SK-N-SH (cell line): ENCODE measurements around the gene B4GALNT3. TPM values are rescaled to one million over a fixed set of nuclear protein-coding genes. Genes with fewer than 3 reads are reported as not detected.

Experiments
- CTCF ChIA-PET: fragments of 300-600, 350-600 bp; formaldehyde crosslinking; extraction: SDS; loops from one replicate; lab custom pipeline; 2021; lab: Yijun Ruan, JAX
- POLR2A ChIA-PET: fragments of 350-600 bp; sonication (Branson Sonifier 250); formaldehyde crosslinking; extraction: SDS; loops from one replicate; lab custom pipeline; 2020; ENCODE audit warnings: antibody characterized with exemption, inconsistent platforms; lab: Yijun Ruan, JAX
- DNase-seq: peaks from one replicate; pipeline ENCODE4 v3.0.0; 2012
- H2AFZ ChIP-seq: fragments of 200-600 bp; sonication (generic); 2 replicates; pipeline ENCODE4 v1.8.1; 2016; ENCODE audit warnings: antibody characterized with exemption, mild to moderate bottlenecking, low read depth
- H3F3A ChIP-seq: fragments of 200-600 bp; sonication (generic); replicated peaks from 2 replicates; pipeline ENCODE3; 2016; ENCODE audit warnings: antibody characterized with exemption, mild to moderate bottlenecking; ENCODE audit not compliant: insufficient read depth
- H3K27ac ChIP-seq, 2 experiments: fragments of 200-500 bp in 1 of 2; fragments of 200-600 bp in 1 of 2; sonication (Bioruptor generic) in 1 of 2; sonication (generic), shearing (Covaris generic) in 1 of 2; 2 replicates each; pipeline versions ENCODE4 v1.5.1 to v1.6.1; 2014 to 2016; ENCODE audit warnings: low read depth in 2 of 2, inconsistent platforms in 1 of 2, low read length in 1 of 2, mild to moderate bottlenecking in 1 of 2, mixed read lengths in 1 of 2
- H3K27me3 ChIP-seq: fragments of 200-600 bp; sonication (generic), shearing (Covaris generic); 2 replicates; pipeline ENCODE4 v1.6.1; 2016; ENCODE audit warnings: mixed run types; ENCODE audit not compliant: insufficient read depth
- H3K36me3 ChIP-seq, 2 experiments: fragments of 200-500 bp in 1 of 2; fragments of 200-600 bp in 1 of 2; sonication (Bioruptor generic) in 1 of 2; sonication (generic) in 1 of 2; replicated peaks in 1 of 2; 2 replicates each; pipeline versions ENCODE3 to v1.5.1; 2014 to 2016; ENCODE audit warnings: low read length in 1 of 2, mild to moderate bottlenecking in 1 of 2; ENCODE audit not compliant: insufficient read depth in 2 of 2, control insufficient read depth in 1 of 2
- H3K4me1 ChIP-seq, 2 experiments: fragments of 200-500 bp in 1 of 2; fragments of 200-600 bp in 1 of 2; sonication (Bioruptor generic) in 1 of 2; sonication (generic), shearing (Covaris generic) in 1 of 2; 2 replicates each; pipeline versions ENCODE4 v1.5.1 to v1.6.1; 2014 to 2016; ENCODE audit warnings: low read depth in 1 of 2, low read length in 1 of 2, mixed run types in 1 of 2; ENCODE audit not compliant: insufficient read depth in 2 of 2, control insufficient read depth in 1 of 2
- H3K4me2 ChIP-seq: fragments of 200-600 bp; sonication (generic), shearing (Covaris generic); 2 replicates; pipeline ENCODE4 v1.6.1; 2017; ENCODE audit warnings: mixed run types
- H3K4me3 ChIP-seq, 2 experiments: fragments of 200-500 bp in 1 of 2; fragments of 200-600 bp in 1 of 2; sonication (Bioruptor generic) in 1 of 2; sonication (generic), shearing (Covaris generic) in 1 of 2; 2 replicates each; pipeline versions ENCODE4 v1.5.1 to v1.8.1; 2014 to 2016; ENCODE audit warnings: low read depth in 2 of 2, inconsistent platforms in 1 of 2, low read length in 1 of 2, mild to moderate bottlenecking in 1 of 2, mixed read lengths in 1 of 2, moderate library complexity in 1 of 2
- H3K79me2 ChIP-seq: fragments of 200-600 bp; sonication (generic); 2 replicates; pipeline ENCODE4 v1.8.1; 2017; ENCODE audit warnings: mild to moderate bottlenecking; ENCODE audit not compliant: insufficient read depth
- H3K9ac ChIP-seq: fragments of 200-600 bp; sonication (generic); 2 replicates; pipeline ENCODE4 v1.6.1; 2017; ENCODE audit warnings: mixed run types
- H3K9me2 ChIP-seq: fragments of 200-600 bp; sonication (generic); 2 replicates; pipeline ENCODE4 v1.6.1; 2017; ENCODE audit warnings: mixed run types
- H3K9me3 ChIP-seq: fragments of 200-600 bp; sonication (generic); 2 replicates; pipeline ENCODE4 v1.6.1; 2017; ENCODE audit warnings: mixed run types, mild to moderate bottlenecking, moderate library complexity
- H4K20me1 ChIP-seq: fragments of 200-600 bp; sonication (generic); 2 replicates; pipeline ENCODE4 v1.6.1; 2017; ENCODE audit warnings: mild to moderate bottlenecking, mixed run types; ENCODE audit not compliant: insufficient read depth
- EP300 ChIP-seq, 2 experiments: IDR thresholded peaks; 2 replicates each; pipeline versions ENCODE4 v1.4.0 to v1.6.1; 2012; ENCODE audit warnings: borderline replicate concordance in 1 of 2, low read depth in 1 of 2, low read length in 1 of 2
- EZH2phosphoT487 ChIP-seq: fragments of 200-600 bp; sonication (generic); IDR thresholded peaks from 2 replicates; pipeline ENCODE4 v1.6.1; 2017; ENCODE audit warnings: low read depth, mixed run types, mild to moderate bottlenecking, antibody characterized with exemption, moderate library complexity, borderline replicate concordance
- FOSL2 ChIP-seq: IDR thresholded peaks from 2 replicates; pipeline ENCODE4 v1.4.0; 2012; ENCODE audit warnings: low read depth, mild to moderate bottlenecking, moderate library complexity, borderline replicate concordance
- FOXJ3 ChIP-seq: sonication (generic); formaldehyde crosslinking; IDR thresholded peaks from 2 replicates; pipeline ENCODE4 v1.5.1; 2020; ENCODE audit warnings: mild to moderate bottlenecking, missing genetic modification reagents
- GATA2 ChIP-seq: sonication (generic); formaldehyde crosslinking; IDR thresholded peaks from 2 replicates; pipeline ENCODE4 v1.5.0; 2020; ENCODE audit warnings: mild to moderate bottlenecking, missing genetic modification reagents
- JUND ChIP-seq: IDR thresholded peaks from 2 replicates; pipeline ENCODE4 v1.4.0; 2012
- MXI1 ChIP-seq: IDR thresholded peaks from 2 replicates; pipeline ENCODE4 v1.6.1; 2012; ENCODE audit warnings: mild to moderate bottlenecking, low read depth, low read length, improper control_type of control experiment
- POLR2AphosphoS5 ChIP-seq: IDR thresholded peaks from 2 replicates; pipeline ENCODE4 v1.6.1; 2012; ENCODE audit warnings: low read depth, low read length
- SMC3 ChIP-seq: IDR thresholded peaks from 2 replicates; pipeline ENCODE4 v1.6.1; 2012; ENCODE audit warnings: low read depth, low read length, improper control_type of control experiment
- TAF1 ChIP-seq: IDR thresholded peaks from 2 replicates; pipeline ENCODE4 v1.6.1; 2012; ENCODE audit warnings: low read depth, mild to moderate bottlenecking, low read length, moderate library complexity, borderline replicate concordance
- WGBS: methylation state at CpG from one replicate; pipeline ENCODE4 v1.1.6; 2017; ENCODE audit warnings: low lambda C conversion rate; 5-methylcytosine and 5-hydroxymethylcytosine counted together
- polyA plus RNA-seq, 3 experiments: library from polyadenylated mRNA; depleted of rRNA; stranded (reverse); fragments of >200 nt; gene quantifications; 2 replicates each; pipeline ENCODE4 v1.2.3, GENCODE V29; 2012
- TF ChIP-seq, protein P1 (sequence below): IDR thresholded peaks from 2 replicates; pipeline ENCODE4; 2012
- TF ChIP-seq, protein P2 (sequence below): fragments of 200-600 bp; sonication (generic); IDR thresholded peaks from 2 replicates; pipeline ENCODE4 v1.6.1; 2017; ENCODE audit warnings: antibody characterized with exemption, mild to moderate bottlenecking, moderate library complexity
- TF ChIP-seq, protein P3 (sequence below): IDR thresholded peaks from 2 replicates; pipeline ENCODE4 v1.4.0; 2012; ENCODE audit warnings: low read depth, borderline replicate concordance
- TF ChIP-seq, protein P4 (sequence below): fragments of 150-350 bp; IDR thresholded peaks from 2 replicates; pipeline ENCODE4 v1.6.1; 2017; ENCODE audit warnings: antibody characterized with exemption, low read length, low read depth, borderline replicate concordance

The B4GALNT3 gene
- polyA plus RNA-seq, 1 of the 3 experiments (the other 2 are of a cell fraction), result 0.53 TPM

DNA sequence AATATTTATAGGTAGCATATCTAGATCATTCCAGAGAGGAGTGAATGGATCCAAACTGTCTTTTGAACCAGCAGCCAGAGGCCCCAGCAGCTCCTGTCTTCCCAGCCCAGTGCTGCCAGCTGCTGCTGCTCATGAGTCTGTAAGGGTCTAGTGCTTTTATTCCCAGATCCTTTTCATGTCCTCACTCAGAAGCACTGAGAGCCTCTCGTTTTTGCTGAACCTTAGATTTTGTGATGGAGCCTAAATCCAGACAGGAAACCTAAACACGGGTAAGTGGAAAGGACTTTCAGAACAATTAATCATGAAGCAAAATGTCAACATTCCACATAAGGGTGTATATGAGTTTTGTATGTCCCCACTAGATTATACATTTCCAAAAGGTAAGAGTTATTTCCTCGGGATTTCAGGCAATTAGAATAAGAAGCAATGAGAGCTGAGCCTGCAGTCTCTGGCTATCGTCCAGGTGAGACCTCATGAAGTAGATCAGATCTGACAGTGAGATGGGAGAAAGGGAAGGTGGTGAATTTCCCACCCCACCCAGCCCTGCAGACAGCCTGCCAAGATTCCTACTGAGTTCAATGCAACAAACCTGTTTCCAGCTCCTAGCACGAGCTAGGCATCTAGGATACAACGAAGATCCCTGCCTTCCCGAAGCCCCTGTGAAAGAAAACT, 119.1 kb downstream of the B4GALNT3 start:
- Histone ChIP-seq H3K4me1 (peaks cover 0 to 22% of the 10 kb centered on the region in 2 experiments; a peak in 2 of 4 replicates), H3K4me2 (no peak overlapping the region), H3K4me3 (no peak overlapping the region), H3K27me3 (no peaks in the 10 kb centered on the region), H3K9ac (no peak overlapping the region), H3K9me2 (no peaks in the 10 kb centered on the region), H2AFZ (no peak overlapping the region), H3K9me3 (no peaks in the 10 kb centered on the region), H3K79me2 (no peaks in the 10 kb centered on the region), H3F3A (no peaks in the 10 kb centered on the region), H4K20me1 (no peaks in the 10 kb centered on the region), H3K36me3 (no peaks in the 10 kb centered on the region), H3K27ac (no peak overlapping the region)
- ChIA-PET CTCF (interaction anchor here (0.7 to 6.5 kb wide), 8 partner anchors 9 to 1005 kb away, joined by 3 to 129 read pairs (median 10); partner anchors contain the start of genes RAD52 and WNK1), POLR2A (no interaction called here)
- TF ChIP-seq MXI1 (no peak), SMC3 (no peak), EP300 (IDR thresholded peaks at IDR 0.05; ENCODE audit: borderline replicate concordance in 1 of 2, low read depth in 1 of 2, low read length in 1 of 2) (no peak), POLR2AphosphoS5 (no peak), TAF1 (no peak), GATA2 (CRISPR knock-in tag) (no peak), JUND (no peak)
- TF ChIP-seq, protein P1, sequence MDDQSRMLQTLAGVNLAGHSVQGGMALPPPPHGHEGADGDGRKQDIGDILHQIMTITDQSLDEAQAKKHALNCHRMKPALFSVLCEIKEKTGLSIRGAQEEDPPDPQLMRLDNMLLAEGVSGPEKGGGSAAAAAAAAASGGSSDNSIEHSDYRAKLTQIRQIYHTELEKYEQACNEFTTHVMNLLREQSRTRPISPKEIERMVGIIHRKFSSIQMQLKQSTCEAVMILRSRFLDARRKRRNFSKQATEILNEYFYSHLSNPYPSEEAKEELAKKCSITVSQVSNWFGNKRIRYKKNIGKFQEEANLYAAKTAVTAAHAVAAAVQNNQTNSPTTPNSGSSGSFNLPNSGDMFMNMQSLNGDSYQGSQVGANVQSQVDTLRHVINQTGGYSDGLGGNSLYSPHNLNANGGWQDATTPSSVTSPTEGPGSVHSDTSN, result no peak; the same call in 1 of the 2 replicates
- TF ChIP-seq, protein P2, sequence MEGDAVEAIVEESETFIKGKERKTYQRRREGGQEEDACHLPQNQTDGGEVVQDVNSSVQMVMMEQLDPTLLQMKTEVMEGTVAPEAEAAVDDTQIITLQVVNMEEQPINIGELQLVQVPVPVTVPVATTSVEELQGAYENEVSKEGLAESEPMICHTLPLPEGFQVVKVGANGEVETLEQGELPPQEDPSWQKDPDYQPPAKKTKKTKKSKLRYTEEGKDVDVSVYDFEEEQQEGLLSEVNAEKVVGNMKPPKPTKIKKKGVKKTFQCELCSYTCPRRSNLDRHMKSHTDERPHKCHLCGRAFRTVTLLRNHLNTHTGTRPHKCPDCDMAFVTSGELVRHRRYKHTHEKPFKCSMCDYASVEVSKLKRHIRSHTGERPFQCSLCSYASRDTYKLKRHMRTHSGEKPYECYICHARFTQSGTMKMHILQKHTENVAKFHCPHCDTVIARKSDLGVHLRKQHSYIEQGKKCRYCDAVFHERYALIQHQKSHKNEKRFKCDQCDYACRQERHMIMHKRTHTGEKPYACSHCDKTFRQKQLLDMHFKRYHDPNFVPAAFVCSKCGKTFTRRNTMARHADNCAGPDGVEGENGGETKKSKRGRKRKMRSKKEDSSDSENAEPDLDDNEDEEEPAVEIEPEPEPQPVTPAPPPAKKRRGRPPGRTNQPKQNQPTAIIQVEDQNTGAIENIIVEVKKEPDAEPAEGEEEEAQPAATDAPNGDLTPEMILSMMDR, result no peak
- 58% methylated on average over 7 of the region's 7 CpGs for WGBS
- DNase-seq, result no peak

DNA sequence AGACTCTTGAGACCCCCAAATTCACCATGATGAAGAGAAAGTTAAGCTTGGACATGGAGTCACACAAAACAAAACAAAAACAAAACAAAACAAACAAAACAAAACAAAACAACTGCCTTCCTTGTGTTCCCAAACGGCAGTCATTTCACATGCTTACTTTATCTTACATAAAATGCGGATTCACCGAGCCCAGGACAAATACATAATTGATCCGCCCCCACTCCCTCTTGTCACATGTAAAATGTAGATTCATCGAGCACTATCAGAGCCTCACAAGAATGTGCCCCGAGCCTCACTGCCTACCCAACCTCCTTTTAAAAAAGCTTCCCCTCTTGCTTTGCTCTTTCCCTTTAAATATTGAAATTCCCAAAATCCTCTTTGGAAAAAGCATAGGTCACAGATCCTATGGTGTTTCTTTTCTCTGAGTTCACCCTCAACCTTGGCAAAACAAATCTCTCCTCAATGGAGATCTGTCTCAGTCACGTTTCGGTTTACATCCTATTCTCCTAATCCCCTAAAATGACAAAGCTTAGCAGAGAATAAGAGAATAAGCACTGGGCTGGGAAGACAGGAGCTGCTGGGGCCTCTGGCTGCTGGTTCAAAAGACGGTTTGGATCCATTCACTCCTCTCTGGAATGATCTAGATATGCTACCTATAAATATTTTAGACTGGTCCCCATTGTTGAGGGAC, 119.8 kb downstream of the B4GALNT3 start:
- TF ChIP-seq, protein P2, result no peak
- TF ChIP-seq SMC3 (no peak), JUND (no peak), FOSL2 (no peak), FOXJ3 (no peak), EZH2phosphoT487 (no peak)
- TF ChIP-seq, protein P3, sequence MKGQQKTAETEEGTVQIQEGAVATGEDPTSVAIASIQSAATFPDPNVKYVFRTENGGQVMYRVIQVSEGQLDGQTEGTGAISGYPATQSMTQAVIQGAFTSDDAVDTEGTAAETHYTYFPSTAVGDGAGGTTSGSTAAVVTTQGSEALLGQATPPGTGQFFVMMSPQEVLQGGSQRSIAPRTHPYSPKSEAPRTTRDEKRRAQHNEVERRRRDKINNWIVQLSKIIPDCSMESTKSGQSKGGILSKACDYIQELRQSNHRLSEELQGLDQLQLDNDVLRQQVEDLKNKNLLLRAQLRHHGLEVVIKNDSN, result no peak
- TF ChIP-seq, protein P4, sequence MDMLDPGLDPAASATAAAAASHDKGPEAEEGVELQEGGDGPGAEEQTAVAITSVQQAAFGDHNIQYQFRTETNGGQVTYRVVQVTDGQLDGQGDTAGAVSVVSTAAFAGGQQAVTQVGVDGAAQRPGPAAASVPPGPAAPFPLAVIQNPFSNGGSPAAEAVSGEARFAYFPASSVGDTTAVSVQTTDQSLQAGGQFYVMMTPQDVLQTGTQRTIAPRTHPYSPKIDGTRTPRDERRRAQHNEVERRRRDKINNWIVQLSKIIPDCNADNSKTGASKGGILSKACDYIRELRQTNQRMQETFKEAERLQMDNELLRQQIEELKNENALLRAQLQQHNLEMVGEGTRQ, result no peak
- TF ChIP-seq, all 33 proteins: peak for 0
- H3K4me1 ChIP-seq, result peaks cover 0 to 22% of the 10 kb centered on the region in 2 experiments; a peak in 2 of 4 replicates
- H3K36me3 ChIP-seq, result no peaks in the 10 kb centered on the region
- DNase-seq, result no peak
- ChIA-PET POLR2A (no interaction called here), CTCF (interaction anchor here (0.7 to 6.5 kb wide), 8 partner anchors 9 to 1004 kb away, joined by 3 to 129 read pairs (median 4); partner anchors contain the start of gene WNK1)
- no peaks in the 10 kb centered on the region for H4K20me1 ChIP-seq
- WGBS, result 86% methylated on average over 9 of the region's 9 CpGs
- no peak overlapping the region for H3K27ac ChIP-seq
- H3K9me3 ChIP-seq, result no peaks in the 10 kb centered on the region
- no peaks in the 10 kb centered on the region for H3K9me2 ChIP-seq
- no peak overlapping the region for H3K4me3 ChIP-seq
- no peaks in the 10 kb centered on the region for H3K79me2 ChIP-seq
- H3K27me3 ChIP-seq, result no peaks in the 10 kb centered on the region
- no peaks in the 10 kb centered on the region for H3F3A ChIP-seq
- H3K4me2 ChIP-seq, result no peak overlapping the region
- no peak overlapping the region for H2AFZ ChIP-seq
- H3K9ac ChIP-seq, result no peak overlapping the region
